GM18868 (cell line): ENCODE data around the gene ZNF777.
"Not testable (repeated sequence)": the region's sequence is repeated elsewhere in the genome, so short reads cannot be mapped to it uniquely, and the experiment has no call there.

ENCODE experiments used
- ATAC-seq: cut with Tn5 transposase; IDR thresholded peaks from one replicate; pipeline ENCODE4 v1.9.1; 2021; ENCODE audit warnings: mild to moderate bottlenecking, moderate library complexity; ENCODE audit not compliant: unreplicated experiment

ZNF777 gene

DNA sequence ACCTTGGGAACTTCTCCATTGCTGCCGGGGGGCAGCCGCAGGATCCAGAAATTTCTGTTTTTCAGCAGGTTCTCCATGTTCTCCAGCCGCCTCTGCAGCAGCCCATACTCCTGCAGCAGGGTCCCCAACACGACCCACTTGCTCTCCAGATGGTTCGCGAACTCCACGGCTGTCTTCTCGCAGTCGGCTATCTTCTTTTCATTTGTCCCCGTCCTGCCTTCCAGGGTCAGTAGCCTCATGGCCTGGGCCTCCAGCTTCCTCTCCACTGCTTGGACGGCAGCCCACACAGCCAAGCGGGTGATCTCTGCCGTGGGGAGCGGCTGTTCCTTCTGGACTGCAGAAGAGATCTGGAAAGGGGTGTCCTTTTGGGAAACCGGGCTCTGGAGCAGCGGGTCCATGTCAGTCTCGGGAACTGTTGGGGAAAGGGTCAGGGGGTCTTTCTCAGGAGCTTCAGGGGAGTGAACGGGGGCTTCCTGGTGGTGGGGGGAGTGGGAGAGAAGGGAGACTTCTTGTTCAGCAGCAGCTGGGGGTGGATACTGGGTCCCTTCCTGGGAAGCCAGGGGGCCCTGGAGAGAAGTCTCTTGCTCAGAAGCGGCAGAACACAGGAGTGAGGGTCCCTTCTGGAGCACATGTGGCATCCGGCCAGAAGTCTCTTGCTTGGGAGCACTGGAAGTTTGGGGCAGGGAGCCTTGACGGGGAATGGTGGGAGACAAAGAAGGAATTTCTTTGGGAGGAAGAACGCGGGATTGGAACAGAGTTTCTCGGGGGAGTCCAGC, 5.5 kb downstream of the ZNF777 start:
- no peak for ATAC-seq

- no peak for ATAC-seq
Observed at GRCh38 chr7:149454750-149455149, 6.1 kb downstream of the ZNF777 start.

- no peak for ATAC-seq
Observed at GRCh38 chr7:149454006-149454405, 6.9 kb downstream of the ZNF777 start.

DNA sequence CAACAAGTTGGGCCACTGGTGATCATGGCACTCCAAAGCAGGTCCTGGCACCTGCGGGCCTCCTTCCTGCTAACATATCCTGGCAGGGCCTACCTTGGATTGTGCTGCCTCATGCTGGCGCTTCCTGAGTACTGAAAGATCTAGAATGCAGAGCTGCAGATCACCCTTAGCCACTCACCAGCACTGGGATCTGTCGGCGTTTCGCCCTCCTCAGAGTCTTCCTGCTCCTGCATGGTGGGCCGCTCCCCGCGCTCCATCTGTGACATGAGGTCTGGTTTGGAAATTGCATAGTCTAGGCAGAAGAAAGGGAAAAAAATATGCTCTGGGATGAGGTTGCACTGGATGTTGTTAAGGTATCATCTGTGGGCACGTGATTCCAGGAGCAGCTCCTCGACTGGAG, 10.0 kb downstream of the ZNF777 start:
- ATAC-seq, result no peak

DNA sequence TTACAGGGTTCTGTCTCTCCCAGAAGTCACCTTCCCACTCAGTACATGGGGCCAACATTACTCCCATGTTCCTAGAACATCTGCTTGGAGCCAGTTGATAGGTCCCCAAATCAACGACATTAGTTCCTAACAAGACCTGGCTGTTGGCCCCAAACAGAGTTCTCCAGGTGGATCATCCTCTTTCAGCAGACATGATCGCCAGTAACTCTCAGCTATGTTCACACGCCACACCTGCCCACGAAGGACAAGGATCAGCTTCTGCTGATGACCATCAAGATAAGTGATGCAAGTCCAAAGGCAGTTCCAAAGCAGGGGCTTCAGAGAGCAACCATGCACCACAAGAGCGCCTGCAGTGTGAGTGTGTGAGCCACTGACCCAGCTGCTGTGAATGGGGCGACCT, 11.0 kb downstream of the ZNF777 start:
- no peak for ATAC-seq

GRCh38 chr7:149448961-149449360, 11.9 kb downstream of the ZNF777 start:
- no peak for ATAC-seq

DNA sequence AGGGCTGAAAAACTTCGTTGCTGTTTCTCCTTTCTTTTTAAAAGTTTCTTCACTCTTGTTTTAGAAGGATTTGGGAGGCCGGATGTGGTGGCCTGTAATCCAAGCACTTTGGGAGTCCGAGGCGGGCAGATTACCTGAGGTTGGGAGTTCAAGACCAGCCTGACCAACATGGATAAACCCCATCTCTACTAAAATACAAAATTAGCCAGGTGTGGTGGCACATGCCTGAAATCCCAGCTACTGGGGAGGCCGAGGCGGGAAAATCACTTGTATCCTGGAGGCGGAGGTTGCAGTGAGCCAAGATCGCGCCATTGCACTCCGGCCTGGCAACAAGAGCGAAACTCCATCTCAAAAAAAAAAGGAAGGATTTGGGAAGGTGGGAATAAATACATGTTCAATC, 14.8 kb downstream of the ZNF777 start:
- not testable (repeated sequence) for ATAC-seq

- ATAC-seq, result no peak
Observed at GRCh38 chr7:149444287-149444686, 16.6 kb downstream of the ZNF777 start.

GRCh38 chr7:149443523-149443922, 17.3 kb downstream of the ZNF777 start:
- ATAC-seq, result no peak

DNA sequence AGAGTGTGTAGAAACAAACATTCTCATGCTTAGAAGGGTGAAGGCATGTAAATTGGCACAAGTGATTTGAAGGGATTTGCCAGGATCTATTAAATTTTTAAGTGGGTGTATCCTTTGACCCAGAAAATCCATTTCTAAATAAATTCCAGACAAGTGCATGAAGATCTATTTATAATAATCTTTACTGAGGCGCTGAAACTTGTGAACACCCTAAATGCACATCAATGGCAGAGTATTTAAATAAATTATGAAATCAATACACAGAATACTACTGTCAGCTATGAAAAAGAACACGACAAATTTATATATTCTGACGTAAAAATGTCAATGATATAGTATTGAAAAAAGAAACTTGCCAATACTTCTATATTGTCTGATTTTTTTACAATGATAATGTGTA, 17.9 kb downstream of the ZNF777 start:
- no peak for ATAC-seq

DNA sequence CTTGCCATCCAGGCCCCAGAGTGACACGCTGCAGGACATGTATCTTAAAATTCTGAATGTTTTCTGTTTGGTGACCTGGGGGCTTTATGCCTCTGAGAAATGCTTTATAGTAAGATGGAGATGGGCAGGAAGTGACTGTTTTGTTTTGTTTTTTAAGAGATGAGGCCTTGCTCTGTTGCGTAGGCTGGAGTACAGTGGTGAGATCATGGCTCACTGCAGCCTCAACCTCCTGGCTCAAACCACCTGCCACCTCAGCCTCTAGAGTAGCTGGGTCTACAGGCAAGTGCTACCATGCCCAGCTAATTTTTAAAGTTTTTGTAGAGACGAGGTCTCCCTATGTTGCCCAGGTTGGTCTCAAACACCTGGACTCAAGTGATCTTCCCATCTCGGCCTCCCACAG, 20.6 kb downstream of the ZNF777 start:
- no peak for ATAC-seq

- ATAC-seq, result no peak
Observed at GRCh38 chr7:149436358-149436757, 24.5 kb downstream of the ZNF777 start.

GRCh38 chr7:149433124-149433523, 27.7 kb downstream of the ZNF777 start:
- no peak for ATAC-seq

DNA sequence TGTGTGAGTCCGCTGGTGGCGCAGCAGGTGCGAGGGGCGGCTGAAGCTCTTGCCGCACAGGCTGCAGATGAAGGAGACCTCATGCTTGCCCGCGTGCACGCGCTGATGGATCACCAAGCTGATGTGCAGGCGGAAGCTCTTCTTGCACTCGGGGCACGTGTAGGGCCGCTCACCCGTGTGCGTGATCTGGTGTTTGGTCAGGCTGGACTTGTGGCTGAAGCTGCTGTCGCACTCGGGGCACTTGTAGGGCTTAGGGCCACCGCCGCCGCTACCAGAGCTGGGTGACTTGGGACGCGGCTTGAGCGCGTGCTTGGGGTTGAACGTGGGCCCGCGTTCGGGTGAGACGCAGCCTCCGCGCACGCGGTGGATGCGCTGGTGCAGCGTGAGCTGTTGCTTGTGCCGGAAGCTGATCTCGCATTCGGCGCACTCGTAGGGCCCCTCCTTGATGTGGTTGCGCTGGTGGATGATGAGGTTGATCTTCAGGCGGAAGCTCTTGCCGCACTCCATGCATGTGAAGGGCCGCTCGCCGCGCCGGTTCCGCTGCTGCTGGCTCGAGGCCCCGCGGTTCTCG, 28.7 kb downstream of the ZNF777 start:
- no peak for ATAC-seq

GRCh38 chr7:149431486-149432120, 29.3 kb downstream of the ZNF777 start:
- no peak for ATAC-seq

DNA sequence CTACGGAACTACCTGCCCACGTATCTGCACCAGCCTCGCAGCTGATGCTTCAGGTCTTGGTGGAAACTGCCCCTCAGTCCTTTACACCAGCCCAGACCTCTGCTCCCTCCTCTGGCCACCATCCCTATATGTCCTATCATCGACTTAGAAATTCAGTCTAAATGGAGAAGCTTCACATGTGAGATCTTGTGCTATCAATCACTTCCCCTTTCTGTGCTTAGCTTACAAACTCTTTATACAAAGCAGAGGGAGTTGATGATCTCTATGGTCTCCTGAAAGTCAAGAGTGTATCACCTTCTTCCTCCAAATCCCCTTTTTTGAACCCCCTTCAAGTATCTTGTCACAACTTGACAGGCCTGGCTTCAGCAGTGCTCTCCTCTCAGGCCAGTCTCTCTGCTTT, 30.7 kb downstream of the ZNF777 start:
- ATAC-seq, result no peak

DNA sequence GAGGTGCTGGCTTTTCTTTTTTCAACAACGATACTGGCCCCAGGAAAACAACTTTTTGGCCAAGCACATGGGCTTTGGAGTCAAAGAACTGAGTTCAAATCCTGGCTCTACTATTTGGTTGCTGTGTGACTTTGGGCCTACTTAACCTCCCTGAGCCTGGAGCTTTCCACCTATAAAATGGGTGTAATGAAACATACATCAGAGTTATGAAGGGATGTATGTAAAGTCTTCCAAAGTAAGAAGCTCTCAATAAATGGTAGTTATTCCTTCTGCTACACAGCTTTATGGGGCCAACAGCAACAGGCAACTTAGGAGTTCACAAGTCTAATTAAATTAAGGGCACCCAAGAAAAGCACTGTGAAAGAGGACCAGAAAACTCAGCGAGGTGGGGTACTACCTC, 33.0 kb downstream of the ZNF777 start:
- ATAC-seq, result no peak

GRCh38 chr7:149427096-149427680, 33.7 kb downstream of the ZNF777 start:
- ATAC-seq, result no peak

DNA sequence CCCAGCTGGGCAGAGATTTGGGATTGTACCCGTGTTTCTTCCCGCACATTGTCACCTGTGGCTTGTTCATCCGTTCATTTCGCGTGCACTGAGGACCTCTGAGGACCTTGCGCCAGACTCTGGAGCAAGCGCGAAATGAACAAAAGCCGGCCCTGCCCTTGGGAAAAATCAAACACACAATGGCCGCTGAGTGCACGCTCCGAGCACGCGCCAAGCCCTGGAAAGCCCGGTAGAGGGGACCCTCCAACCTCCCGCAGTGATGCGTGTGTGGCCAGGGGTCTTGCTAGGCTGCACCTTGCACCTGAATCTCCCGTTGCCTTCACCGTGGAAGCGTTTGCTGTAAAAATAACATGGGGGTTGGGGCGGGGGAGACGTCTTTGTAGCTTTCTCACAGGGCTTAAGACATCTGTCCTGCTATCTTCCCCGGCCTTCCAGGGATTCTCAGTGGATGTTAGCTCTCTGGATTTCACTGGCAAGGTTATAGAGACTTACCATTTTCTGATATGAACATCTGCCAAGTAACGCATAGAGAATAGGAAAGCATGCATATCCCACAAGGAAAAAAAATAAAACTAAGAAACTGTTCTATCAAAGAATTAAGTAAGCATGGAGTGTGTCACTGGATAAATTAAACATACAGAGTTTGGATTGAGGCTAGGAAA, 37.3 kb downstream of the ZNF777 start:
- no peak for ATAC-seq

DNA sequence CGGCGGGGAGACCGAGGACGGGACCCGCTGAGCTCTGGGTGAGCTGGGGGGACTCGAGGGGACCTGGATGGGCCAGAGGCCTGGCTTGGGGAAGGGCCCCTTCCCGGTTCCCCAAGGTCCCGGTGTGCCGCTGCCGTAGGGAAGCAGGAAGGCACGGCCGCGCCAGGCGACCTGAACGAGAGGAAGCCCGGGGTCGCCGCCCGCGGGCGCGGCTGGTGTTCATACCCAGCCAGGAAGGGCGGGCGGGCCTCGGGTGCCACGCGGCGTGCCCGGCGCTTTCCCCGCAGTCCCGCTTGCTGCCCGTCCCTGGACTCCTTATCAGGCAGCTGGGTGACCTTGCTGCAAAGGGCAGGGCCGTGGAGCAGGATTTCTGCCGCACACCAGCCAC, 38.0 kb downstream of the ZNF777 start:
- ATAC-seq, result peak; percentile 7

DNA sequence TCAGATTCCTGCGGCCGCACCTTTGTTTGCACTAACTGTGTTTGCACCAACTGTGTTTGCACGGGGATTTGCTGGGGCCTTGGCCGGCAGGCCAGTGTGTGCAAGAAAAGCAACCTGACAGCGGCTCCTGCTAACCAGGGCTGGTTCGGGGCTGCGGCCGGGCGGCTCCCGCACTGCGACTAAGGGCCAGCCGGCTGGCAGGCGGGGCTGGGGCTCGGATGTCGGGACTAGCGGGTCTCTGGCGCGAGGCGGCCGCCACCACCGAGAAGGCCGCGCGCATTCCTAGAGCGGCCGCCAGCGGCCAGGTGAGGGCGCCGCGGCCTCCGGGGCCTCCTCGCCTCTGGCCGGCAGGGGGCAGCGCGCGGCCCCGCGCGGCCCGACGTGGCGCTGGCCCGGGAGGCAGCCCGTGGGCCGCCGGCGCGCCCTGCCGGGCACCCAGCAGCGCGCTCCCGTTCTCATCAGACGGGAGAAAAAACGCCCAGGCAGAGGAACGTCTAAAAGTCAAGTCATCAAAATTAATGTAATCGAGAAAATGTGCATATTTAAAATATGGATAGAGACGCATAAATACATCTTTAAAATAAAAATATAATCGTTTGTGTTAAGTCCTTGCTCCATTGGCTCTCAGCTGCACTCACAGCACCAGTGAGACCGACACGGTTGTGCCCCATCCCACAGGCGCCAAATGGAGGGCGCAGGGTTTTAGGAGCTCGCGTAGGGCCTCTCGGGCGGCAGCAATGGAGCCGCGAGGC, 38.5 kb downstream of the ZNF777 start:
- ATAC-seq, result peak; percentile 92
